Fibroblast of mammary gland (primary cell): ENCODE data around the gene SMYD3.

Experiments
- DNase-seq: peaks from one replicate; pipeline ENCODE4 v3.0.0-alpha.2; 2010; ENCODE audit warnings: low read depth
- H3K4me3 ChIP-seq: 2 replicates; pipeline ENCODE4 v1.5.1; 2011; ENCODE audit warnings: low read depth, mild to moderate bottlenecking, low read length, moderate library complexity; ENCODE audit not compliant: control insufficient read depth
- TF ChIP-seq, protein P1 (sequence below): conservative IDR thresholded peaks from 2 replicates; pipeline ENCODE4 v1.5.1; 2011; ENCODE audit warnings: low read depth, low read length, inconsistent platforms; ENCODE audit not compliant: control insufficient read depth, insufficient read depth

SMYD3 gene

DNA sequence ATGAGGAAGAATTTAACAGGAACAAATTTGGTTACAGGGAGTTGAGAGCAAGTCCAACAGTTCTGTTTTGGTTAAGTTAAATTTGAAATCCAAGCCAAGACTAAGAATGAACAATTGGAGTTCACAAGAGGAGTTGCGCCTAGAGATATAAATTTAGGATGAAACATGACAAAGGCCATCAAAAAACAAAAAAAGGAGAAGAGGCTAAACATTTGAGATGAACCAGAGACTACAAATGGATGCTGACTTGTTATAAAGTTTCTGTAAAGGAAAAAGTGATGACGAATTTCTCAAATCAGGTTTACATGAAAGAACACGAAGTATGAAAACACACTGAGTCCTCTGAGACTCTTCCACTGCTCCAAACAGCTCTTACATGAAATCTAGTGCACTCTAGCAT, 575.6 kb downstream of the SMYD3 start:
- no peak overlapping the region for H3K4me3 ChIP-seq
- TF ChIP-seq, protein P1, sequence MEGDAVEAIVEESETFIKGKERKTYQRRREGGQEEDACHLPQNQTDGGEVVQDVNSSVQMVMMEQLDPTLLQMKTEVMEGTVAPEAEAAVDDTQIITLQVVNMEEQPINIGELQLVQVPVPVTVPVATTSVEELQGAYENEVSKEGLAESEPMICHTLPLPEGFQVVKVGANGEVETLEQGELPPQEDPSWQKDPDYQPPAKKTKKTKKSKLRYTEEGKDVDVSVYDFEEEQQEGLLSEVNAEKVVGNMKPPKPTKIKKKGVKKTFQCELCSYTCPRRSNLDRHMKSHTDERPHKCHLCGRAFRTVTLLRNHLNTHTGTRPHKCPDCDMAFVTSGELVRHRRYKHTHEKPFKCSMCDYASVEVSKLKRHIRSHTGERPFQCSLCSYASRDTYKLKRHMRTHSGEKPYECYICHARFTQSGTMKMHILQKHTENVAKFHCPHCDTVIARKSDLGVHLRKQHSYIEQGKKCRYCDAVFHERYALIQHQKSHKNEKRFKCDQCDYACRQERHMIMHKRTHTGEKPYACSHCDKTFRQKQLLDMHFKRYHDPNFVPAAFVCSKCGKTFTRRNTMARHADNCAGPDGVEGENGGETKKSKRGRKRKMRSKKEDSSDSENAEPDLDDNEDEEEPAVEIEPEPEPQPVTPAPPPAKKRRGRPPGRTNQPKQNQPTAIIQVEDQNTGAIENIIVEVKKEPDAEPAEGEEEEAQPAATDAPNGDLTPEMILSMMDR = no peak
- DNase-seq = no peak

DNA sequence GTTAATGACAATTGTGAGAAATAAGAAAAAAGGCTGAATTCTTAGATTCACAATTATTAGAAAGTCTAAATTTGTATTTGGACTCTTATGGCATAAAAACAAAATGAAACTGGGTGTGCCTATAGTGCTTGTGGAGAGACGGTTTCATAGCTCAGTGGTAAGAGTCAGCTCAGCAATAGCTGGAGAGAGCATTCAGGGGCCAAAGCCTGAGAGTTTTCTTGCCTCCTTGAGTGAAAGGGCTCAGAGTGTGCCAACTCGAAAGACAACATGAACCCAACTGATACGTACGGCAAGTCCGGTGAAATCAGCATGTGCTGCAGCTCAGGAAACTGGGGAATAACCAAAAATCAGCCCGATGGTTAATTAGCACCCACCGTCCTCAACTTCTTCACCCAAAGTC, 577.9 kb downstream of the SMYD3 start:
- H3K4me3 ChIP-seq = no peak overlapping the region
- DNase-seq = no peak
- TF ChIP-seq, protein P1 = no peak

DNA sequence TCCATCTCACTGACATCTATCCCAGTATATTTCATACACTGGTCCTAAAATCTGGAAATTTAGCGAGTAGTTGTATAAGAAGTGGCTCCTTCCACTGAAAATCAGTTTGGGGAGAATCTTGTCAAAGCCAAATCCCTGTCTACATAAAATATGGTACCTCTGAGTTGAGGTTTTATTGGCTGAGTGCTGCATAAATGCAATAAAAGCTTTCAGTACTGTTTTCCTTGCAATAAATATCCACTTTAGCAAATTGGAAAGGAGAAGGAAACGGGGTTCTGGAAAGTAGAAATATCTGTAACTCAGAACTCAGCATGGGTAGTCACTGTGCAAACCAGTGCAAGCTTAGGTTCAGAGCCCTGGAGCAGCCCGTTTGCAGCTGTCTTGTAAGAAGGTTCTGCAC, 580.2 kb downstream of the SMYD3 start:
- H3K4me3 ChIP-seq = no peak overlapping the region
- DNase-seq = no peak
- TF ChIP-seq, protein P1 = no peak

DNA sequence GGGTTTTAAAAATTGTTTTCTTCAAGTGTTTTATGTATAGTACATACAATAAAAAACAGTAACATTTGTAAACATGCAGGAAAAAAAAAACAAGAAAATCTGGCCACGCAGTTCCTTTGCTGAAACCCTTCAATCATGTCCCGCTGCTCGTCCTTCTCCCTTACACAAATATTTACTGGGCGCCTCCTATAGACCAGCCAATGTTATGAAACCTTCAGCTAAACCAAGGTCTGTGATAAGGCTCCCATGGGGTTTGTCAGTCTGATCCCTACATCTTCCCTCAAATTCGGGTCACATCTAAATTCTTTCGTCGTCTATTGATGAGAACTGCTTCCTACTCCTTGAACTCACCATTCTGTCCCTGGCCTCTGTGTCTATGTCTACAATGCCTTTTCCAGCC, 583.9 kb downstream of the SMYD3 start:
- TF ChIP-seq, protein P1 = no peak
- no peak for DNase-seq
- H3K4me3 ChIP-seq = no peak overlapping the region

DNA sequence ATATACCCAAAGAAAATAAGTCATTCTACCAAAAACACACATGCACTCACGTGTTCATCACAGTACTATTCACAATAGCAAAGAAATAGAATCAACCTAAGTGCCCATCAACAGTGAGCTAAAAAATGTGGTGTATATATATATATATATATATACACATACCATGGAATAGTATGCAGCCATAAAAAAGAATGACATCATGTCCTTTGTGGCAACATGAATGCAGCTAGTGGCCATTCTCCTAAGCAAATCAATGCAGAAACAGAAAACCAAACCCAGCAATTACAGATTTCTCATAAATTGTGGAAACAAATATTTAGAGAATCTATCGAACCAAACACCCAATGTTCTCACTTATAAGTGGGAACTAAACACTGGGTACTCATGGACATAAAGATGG, 585.7 kb downstream of the SMYD3 start:
- H3K4me3 ChIP-seq = no peak overlapping the region
- TF ChIP-seq, protein P1 = no peak
- no peak for DNase-seq

DNA sequence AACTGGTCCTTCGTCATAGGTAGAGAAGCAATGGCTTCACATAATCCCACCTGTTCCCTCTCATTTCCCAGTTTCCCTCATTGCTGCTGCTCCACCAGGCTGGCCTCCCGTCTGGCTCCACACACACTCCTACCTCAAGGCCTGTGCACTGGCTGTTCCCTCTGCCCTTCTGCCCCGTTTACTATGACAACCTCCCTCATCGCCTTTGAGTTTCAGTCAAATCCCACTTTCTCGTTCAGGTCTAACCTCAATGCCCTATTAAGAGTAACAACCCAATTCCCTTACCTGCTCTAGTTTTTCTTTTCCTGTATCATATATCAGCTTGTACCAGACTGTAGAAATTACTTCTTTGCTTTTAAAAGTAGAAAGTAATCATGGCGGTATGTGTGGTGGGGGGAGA, 589.7 kb downstream of the SMYD3 start:
- DNase-seq = no peak
- TF ChIP-seq, protein P1 = no peak
- H3K4me3 ChIP-seq = no peak overlapping the region

DNA sequence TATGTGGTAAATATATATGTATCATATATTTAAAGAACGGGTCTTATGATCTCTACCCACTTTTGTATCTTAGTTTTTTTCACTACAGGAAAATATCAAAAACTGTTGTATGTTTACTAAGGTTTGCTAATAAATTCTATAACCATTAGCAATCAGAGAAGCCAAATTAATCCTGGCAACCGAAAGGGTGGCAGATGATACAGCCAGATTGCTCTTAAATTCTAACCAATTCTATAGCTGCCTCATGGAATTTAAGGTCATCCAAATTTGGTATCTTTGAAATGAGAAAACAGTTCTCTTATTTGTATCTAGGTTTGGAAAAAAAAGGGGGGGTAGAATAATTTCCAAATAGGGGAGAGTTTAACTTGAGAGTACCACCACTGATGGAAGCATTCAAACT, 591.2 kb downstream of the SMYD3 start:
- no peak for DNase-seq
- TF ChIP-seq, protein P1 = no peak
- no peak overlapping the region for H3K4me3 ChIP-seq
